K562 (cell line): ENCODE measurements around the gene MRPL58. TPM values are rescaled to one million over a fixed set of nuclear protein-coding genes. Genes with fewer than 3 reads are reported as not detected.

Experiments used
- ARID1B ChIP-seq: fragments of 450-650 bp; IDR thresholded peaks from 2 replicates; pipeline ENCODE4 v1.6.1; 2016; ENCODE audit warnings: antibody characterized with exemption, mild to moderate bottlenecking, inconsistent platforms
- CCNT2 ChIP-seq: IDR thresholded peaks from 2 replicates; pipeline ENCODE4 v1.6.1; 2011; ENCODE audit warnings: borderline replicate concordance, low read depth, mild to moderate bottlenecking, moderate library complexity, mixed read lengths, low read length; ENCODE audit not compliant: insufficient read length; ENCODE audit errors: extremely low read depth
- DPF2 ChIP-seq: fragments of 450-650 bp; IDR thresholded peaks from 2 replicates; pipeline ENCODE4 v1.6.1; 2016
- MAFF ChIP-seq: IDR thresholded peaks from 2 replicates; pipeline ENCODE4 v1.6.1; 2012; ENCODE audit warnings: low read length, improper control_type of control experiment
- MAZ ChIP-seq, 2 experiments: fragments of 450-650 bp in 1 of 2; sonication (generic) in 1 of 2; formaldehyde crosslinking; IDR thresholded peaks in 1 of 2; conservative IDR thresholded peaks in 1 of 2; 2 replicates each; pipeline versions ENCODE4 v1.4.0 to v1.5.0; 2020; ENCODE audit warnings: mild to moderate bottlenecking in 1 of 2, missing genetic modification reagents in 1 of 2
- MTA3 ChIP-seq: fragments of 450-650 bp; formaldehyde crosslinking; IDR thresholded peaks from 2 replicates; pipeline ENCODE4 v1.6.1; 2017; ENCODE audit warnings: mild to moderate bottlenecking, borderline replicate concordance
- SREBF2 ChIP-seq: sonication (generic); formaldehyde crosslinking; IDR thresholded peaks from 2 replicates; pipeline ENCODE4 v1.4.0; 2020; ENCODE audit warnings: mild to moderate bottlenecking, missing genetic modification reagents
- TARDBP ChIP-seq: fragments of 450-650 bp; IDR thresholded peaks from 2 replicates; pipeline ENCODE4 v1.6.1; 2016
- ZKSCAN1 ChIP-seq: fragments of 150-350 bp; IDR thresholded peaks from 2 replicates; pipeline ENCODE4 v1.6.1; 2016; ENCODE audit warnings: low read depth, low read length
- ZNF766 ChIP-seq: fragments of 200-800 bp; sonication (Bioruptor generic); conservative IDR thresholded peaks from 2 replicates; pipeline ENCODE4 v1.6.1; 2016; ENCODE audit warnings: missing genetic modification characterization, missing compliant biosample characterization
- polyA plus RNA-seq, 8 experiments: library from polyadenylated mRNA; depleted of rRNA in 4 of 8; stranded (reverse) in 5 of 8; unstranded in 3 of 8; fragments of >200 nt; fragmentation: Nextera tagmentation in 2 of 8; fragmentation: Illumina TruSeq in 1 of 8; extraction: Ambion mirVana in 2 of 8; extraction: Trizol in 1 of 8; gene quantifications; 2 replicates each; pipeline versions ENCODE4 v1.2.1 to v1.2.3, GENCODE V29; 2011 to 2014; ENCODE audit warnings: inconsistent platforms in 1 of 8, missing spikeins in 1 of 8
- total RNA-seq, 7 experiments: library from RNA; depleted of rRNA in 6 of 7; stranded (reverse); fragments of >200 nt in 6 of 7; fragmentation: Illumina TruSeq in 2 of 7; extraction: Trizol in 2 of 7; gene quantifications; 2 replicates each; pipeline versions ENCODE4 v1.2.1 to v1.2.3, GENCODE V29; 2011 to 2021; ENCODE audit warnings: low replicate concordance in 1 of 7
- TF ChIP-seq, protein P1 (sequence below): IDR thresholded peaks from 2 replicates; pipeline ENCODE4 v1.6.1; 2016; ENCODE audit warnings: missing genetic modification characterization, missing compliant biosample characterization
- TF ChIP-seq, protein P2 (sequence below): sonication (generic); formaldehyde crosslinking; IDR thresholded peaks from 2 replicates; pipeline ENCODE4 v1.5.0; 2020; ENCODE audit warnings: missing genetic modification reagents
- TF ChIP-seq, protein P3 (sequence below): fragments of 250-450 bp; sonication (Bioruptor Pico); IDR thresholded peaks from 2 replicates; pipeline ENCODE4 v1.9.0; 2021; ENCODE audit warnings: mild to moderate bottlenecking, inconsistent platforms
- TF ChIP-seq, protein P4 (sequence below): sonication (generic); formaldehyde crosslinking; IDR thresholded peaks from 2 replicates; pipeline ENCODE4 v1.8.0; 2023; ENCODE audit warnings: missing genetic modification reagents, mild to moderate bottlenecking, borderline replicate concordance
- TF ChIP-seq, protein P5 (sequence below): sonication (generic); formaldehyde crosslinking; IDR thresholded peaks from 2 replicates; pipeline ENCODE4 v1.8.0; 2022; ENCODE audit warnings: missing genetic modification reagents, mild to moderate bottlenecking, moderate library complexity, borderline replicate concordance

The MRPL58 gene
- total and polyA plus RNA-seq, 9 of the 15 experiments (the other 6 are each of a cell fraction or from before 2014, with no cell fraction given), result 30.8 to 107 (median 72.4) TPM

DNA sequence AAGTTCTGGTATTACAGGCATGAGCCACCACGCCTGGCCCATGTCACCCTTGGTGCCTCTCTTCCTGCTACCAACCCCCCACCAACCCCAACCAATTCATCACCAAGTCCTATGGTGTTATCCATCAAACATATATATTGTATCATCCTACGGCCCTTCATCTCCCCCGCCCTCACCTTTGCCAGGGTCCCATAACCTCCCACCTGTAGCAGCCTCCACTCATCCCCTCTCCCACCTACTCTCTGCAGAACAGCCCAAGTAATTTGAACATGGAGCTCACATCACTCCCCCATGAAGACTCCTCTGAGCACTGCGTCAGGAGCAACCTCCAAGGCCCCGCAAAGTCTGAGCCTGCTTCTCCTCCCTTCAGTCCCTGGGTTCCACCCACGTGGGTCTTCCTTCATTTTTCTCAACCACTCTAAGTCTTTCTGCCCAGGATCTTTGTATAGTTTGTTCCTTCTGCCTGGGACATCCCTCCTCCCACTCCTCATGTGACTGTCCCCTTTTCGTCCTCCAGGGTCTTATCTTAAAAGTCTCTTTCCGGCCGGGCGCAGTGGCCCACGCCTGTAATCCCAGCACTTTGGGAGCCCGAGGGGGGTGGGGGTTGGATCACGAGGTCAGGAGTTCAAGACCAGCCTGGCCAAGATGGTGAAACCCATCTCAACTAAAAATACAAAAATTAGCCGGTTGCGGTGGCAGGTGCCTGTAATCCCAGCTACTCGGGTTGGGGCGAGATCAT lies 32.9 kb upstream of the MRPL58 start (continued):
- TF ChIP-seq, protein P1, sequence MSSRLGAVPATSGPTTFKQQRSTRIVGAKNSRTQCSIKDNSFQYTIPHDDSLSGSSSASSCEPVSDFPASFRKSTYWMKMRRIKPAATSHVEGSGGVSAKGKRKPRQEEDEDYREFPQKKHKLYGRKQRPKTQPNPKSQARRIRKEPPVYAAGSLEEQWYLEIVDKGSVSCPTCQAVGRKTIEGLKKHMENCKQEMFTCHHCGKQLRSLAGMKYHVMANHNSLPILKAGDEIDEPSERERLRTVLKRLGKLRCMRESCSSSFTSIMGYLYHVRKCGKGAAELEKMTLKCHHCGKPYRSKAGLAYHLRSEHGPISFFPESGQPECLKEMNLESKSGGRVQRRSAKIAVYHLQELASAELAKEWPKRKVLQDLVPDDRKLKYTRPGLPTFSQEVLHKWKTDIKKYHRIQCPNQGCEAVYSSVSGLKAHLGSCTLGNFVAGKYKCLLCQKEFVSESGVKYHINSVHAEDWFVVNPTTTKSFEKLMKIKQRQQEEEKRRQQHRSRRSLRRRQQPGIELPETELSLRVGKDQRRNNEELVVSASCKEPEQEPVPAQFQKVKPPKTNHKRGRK (tag), result no peak
- TF ChIP-seq MTA3, result no peak
- TF ChIP-seq, protein P2, sequence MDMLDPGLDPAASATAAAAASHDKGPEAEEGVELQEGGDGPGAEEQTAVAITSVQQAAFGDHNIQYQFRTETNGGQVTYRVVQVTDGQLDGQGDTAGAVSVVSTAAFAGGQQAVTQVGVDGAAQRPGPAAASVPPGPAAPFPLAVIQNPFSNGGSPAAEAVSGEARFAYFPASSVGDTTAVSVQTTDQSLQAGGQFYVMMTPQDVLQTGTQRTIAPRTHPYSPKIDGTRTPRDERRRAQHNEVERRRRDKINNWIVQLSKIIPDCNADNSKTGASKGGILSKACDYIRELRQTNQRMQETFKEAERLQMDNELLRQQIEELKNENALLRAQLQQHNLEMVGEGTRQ (CRISPR knock-in tag), result peak; percentile 57
- no peak for TF ChIP-seq TARDBP
- TF ChIP-seq ZNF766 (CRISPR knock-in tag), result no peak
- TF ChIP-seq ARID1B, result peak; percentile 72
- no peak for TF ChIP-seq ZKSCAN1
- TF ChIP-seq, protein P3, sequence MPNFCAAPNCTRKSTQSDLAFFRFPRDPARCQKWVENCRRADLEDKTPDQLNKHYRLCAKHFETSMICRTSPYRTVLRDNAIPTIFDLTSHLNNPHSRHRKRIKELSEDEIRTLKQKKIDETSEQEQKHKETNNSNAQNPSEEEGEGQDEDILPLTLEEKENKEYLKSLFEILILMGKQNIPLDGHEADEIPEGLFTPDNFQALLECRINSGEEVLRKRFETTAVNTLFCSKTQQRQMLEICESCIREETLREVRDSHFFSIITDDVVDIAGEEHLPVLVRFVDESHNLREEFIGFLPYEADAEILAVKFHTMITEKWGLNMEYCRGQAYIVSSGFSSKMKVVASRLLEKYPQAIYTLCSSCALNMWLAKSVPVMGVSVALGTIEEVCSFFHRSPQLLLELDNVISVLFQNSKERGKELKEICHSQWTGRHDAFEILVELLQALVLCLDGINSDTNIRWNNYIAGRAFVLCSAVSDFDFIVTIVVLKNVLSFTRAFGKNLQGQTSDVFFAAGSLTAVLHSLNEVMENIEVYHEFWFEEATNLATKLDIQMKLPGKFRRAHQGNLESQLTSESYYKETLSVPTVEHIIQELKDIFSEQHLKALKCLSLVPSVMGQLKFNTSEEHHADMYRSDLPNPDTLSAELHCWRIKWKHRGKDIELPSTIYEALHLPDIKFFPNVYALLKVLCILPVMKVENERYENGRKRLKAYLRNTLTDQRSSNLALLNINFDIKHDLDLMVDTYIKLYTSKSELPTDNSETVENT (CRISPR knock-in tag), result no peak
- no peak for TF ChIP-seq SREBF2 (CRISPR knock-in tag)
- TF ChIP-seq MAZ (CRISPR knock-in tag; conservative IDR thresholded peaks at IDR 0.05 in 1 of 2, IDR thresholded peaks at IDR 0.05 in 1 of 2), result no peak; a peak in 1 of 4 replicates
- TF ChIP-seq CCNT2, result no peak
- peak; percentile 72 for TF ChIP-seq DPF2
- TF ChIP-seq, protein P4, sequence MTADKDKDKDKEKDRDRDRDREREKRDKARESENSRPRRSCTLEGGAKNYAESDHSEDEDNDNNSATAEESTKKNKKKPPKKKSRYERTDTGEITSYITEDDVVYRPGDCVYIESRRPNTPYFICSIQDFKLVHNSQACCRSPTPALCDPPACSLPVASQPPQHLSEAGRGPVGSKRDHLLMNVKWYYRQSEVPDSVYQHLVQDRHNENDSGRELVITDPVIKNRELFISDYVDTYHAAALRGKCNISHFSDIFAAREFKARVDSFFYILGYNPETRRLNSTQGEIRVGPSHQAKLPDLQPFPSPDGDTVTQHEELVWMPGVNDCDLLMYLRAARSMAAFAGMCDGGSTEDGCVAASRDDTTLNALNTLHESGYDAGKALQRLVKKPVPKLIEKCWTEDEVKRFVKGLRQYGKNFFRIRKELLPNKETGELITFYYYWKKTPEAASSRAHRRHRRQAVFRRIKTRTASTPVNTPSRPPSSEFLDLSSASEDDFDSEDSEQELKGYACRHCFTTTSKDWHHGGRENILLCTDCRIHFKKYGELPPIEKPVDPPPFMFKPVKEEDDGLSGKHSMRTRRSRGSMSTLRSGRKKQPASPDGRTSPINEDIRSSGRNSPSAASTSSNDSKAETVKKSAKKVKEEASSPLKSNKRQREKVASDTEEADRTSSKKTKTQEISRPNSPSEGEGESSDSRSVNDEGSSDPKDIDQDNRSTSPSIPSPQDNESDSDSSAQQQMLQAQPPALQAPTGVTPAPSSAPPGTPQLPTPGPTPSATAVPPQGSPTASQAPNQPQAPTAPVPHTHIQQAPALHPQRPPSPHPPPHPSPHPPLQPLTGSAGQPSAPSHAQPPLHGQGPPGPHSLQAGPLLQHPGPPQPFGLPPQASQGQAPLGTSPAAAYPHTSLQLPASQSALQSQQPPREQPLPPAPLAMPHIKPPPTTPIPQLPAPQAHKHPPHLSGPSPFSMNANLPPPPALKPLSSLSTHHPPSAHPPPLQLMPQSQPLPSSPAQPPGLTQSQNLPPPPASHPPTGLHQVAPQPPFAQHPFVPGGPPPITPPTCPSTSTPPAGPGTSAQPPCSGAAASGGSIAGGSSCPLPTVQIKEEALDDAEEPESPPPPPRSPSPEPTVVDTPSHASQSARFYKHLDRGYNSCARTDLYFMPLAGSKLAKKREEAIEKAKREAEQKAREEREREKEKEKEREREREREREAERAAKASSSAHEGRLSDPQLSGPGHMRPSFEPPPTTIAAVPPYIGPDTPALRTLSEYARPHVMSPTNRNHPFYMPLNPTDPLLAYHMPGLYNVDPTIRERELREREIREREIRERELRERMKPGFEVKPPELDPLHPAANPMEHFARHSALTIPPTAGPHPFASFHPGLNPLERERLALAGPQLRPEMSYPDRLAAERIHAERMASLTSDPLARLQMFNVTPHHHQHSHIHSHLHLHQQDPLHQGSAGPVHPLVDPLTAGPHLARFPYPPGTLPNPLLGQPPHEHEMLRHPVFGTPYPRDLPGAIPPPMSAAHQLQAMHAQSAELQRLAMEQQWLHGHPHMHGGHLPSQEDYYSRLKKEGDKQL (CRISPR knock-in tag), result no peak
- TF ChIP-seq MAFF, result no peak
- TF ChIP-seq, protein P5, sequence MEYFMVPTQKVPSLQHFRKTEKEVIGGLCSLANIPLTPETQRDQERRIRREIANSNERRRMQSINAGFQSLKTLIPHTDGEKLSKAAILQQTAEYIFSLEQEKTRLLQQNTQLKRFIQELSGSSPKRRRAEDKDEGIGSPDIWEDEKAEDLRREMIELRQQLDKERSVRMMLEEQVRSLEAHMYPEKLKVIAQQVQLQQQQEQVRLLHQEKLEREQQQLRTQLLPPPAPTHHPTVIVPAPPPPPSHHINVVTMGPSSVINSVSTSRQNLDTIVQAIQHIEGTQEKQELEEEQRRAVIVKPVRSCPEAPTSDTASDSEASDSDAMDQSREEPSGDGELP (CRISPR knock-in tag), result peak; percentile 45; the same call in 1 of the 2 replicates
